LNCaP clone FGC (cell line): ENCODE results near the gene ADGRD2.

Source experiments
- DNase-seq: peaks from one replicate; pipeline ENCODE4 v3.0.0-alpha.2; 2011; ENCODE audit warnings: low read depth
- H3K4me3 ChIP-seq: 2 replicates; pipeline ENCODE4 v1.5.1; 2011; ENCODE audit warnings: mild to moderate bottlenecking, low read depth, low read length, control low read depth
- CTCF ChIP-seq: IDR thresholded peaks from 2 replicates; pipeline ENCODE4 v1.5.1; 2012; ENCODE audit warnings: mild to moderate bottlenecking; ENCODE audit not compliant: control insufficient read depth, insufficient read depth; ENCODE audit errors: extremely low read depth

ADGRD2 gene

GRCh38 chr9:124412228-124412575, 38.0 kb upstream of the ADGRD2 start:
- DNase-seq: no peak
- H3K4me3 ChIP-seq: no peak overlapping the region
- TF ChIP-seq CTCF: no peak

GRCh38 chr9:124414612-124415011, 35.6 kb upstream of the ADGRD2 start:
- no peak for TF ChIP-seq CTCF
- H3K4me3 ChIP-seq: peak overlapping the region; percentile 89
- DNase-seq: no peak

GRCh38 chr9:124415102-124415851, 35.0 kb upstream of the ADGRD2 start, which contains the start of gene PSMB7:
TSS of gene PSMB7 (minus strand) at chr9:124415442. CDS start at chr9:124415425, 17 bp downstream.
- peak within 1 kb of the TSS; percentile 89 for H3K4me3 ChIP-seq
- peak; percentile 74 for TF ChIP-seq CTCF
- DNase-seq: peak; percentile 94

- DNase-seq: no peak
- H3K4me3 ChIP-seq: peak overlapping the region; percentile 89; the same call in 1 of the 2 replicates
- no peak for TF ChIP-seq CTCF
Observed at GRCh38 chr9:124415852-124416484, 34.3 kb upstream of the ADGRD2 start.

GRCh38 chr9:124419832-124420489, 30.3 kb upstream of the ADGRD2 start:
- no peak overlapping the region for H3K4me3 ChIP-seq
- DNase-seq: no peak
- TF ChIP-seq CTCF: no peak

GRCh38 chr9:124420991-124421543, 29.2 kb upstream of the ADGRD2 start:
- TF ChIP-seq CTCF: no peak
- no peak overlapping the region for H3K4me3 ChIP-seq

More at GRCh38 chr9:124420991-124421543, 29.2 kb upstream of the ADGRD2 start:
- DNase-seq: no peak
